NCI-H187 treated with DMSO at 0.1 percent for 48 hours (cell line): ENCODE data around the gene PDGFA.

Source experiments
- DNase-seq: peaks from one replicate; lab custom pipeline; 2025; lab: John Stamatoyannopoulos, UW

The PDGFA gene

DNA sequence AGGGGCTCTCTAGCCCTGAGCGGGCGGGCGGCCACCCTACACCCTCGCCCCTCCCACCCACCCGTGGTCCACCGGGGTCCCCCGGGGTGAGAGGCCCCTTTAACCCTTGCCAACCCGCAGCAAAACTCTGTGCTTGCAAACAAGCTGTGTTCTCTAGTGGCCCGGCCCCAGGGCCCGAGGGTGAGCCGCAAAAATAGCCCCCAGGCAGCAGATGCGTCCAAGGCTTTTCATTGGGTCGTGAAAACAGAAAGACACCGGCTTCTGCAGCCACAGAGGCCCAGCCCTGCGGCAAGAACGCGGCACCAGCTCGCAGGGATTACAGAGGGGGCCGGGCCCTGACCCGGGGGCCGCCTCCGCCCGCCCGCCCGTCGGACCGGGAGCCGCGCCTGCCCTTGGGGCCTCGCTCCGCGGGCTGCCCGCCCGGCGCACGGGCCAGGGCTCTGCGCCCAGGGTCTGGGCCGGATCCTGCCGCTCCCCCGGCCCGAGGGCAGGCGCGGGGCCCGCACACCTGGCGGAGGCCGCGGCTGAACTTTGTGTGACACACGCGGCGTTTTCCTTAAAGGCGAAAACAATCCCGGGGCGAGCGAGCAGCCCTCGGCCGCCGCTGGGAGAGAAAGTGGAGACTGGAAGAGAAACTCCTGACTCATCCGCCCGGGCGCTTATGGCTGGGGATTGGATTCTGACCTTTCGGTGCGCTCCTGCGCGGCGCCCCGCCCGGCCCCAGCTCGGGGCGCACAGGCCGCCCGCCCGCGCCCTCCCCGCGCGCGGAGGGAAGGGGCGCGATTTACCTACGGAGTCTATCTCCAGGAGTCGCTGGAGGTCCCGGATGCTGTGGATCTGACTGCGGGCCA is 2.8 kb downstream of the PDGFA start:
- no peak for DNase-seq

DNA sequence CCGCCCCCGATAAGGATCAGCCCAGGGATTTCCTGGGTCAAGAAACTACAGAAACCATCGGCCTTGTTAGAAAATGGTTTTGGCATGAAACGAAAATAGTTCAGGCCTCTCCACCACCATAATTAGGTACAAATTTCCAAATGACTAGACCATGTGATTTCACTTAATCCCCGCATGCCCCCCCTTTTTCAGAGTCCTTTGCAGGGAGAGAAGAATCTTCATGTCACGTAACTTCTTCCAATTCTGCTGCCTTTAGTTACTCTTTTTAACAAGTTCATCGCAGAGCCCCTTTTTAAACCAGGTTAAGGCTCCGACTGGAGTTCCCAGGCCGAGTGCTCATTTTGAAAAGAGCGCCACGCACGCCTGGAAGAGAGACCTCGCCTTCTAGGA is 3.4 kb downstream of the PDGFA start:
- DNase-seq, result no peak

DNA sequence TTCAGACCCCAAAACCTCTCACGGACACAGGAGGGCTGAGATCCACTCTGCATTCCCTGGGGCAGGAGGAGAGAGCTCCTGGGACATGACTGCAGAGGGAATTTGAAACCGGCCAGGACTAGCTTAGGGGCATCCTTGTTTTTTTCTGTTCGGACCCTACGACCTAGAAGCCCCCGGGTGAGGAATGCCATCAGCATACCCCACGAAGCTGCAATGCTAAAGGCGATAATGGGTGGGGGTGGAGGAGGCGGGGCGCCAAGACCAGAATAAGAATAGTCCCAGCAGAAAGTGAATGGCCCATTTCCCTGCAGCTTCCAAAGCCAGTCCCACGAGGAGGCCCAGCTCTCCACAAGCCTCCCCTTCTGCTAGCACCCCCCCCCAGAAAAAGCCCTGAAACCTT is 4.0 kb downstream of the PDGFA start:
- no peak for DNase-seq

GRCh38 chr7:514651-515598 is 4.7 kb downstream of the PDGFA start:
- no peak for DNase-seq

DNA sequence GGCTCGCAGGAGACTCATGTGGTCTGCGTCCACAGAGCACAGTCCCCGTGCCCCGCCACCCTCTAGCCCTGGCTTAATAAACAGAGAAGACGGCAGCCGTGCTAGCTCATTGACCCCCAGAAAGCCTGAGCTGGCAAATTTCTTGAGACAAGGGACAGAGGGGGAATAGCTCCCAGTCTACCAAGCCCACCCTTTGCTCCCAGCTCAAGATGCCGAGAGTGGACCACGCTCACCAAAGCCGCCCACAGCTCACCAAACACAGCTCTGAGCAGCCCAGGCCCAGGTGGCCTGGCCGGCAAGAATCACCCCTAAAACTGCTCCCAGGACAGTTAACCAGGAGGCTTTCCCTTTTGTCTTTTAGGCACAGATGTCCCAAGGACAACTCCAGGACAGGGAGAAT is 5.4 kb downstream of the PDGFA start:
- DNase-seq, result no peak

- no peak for DNase-seq
Observed at GRCh38 chr7:513521-514166, 6.0 kb downstream of the PDGFA start.

DNA sequence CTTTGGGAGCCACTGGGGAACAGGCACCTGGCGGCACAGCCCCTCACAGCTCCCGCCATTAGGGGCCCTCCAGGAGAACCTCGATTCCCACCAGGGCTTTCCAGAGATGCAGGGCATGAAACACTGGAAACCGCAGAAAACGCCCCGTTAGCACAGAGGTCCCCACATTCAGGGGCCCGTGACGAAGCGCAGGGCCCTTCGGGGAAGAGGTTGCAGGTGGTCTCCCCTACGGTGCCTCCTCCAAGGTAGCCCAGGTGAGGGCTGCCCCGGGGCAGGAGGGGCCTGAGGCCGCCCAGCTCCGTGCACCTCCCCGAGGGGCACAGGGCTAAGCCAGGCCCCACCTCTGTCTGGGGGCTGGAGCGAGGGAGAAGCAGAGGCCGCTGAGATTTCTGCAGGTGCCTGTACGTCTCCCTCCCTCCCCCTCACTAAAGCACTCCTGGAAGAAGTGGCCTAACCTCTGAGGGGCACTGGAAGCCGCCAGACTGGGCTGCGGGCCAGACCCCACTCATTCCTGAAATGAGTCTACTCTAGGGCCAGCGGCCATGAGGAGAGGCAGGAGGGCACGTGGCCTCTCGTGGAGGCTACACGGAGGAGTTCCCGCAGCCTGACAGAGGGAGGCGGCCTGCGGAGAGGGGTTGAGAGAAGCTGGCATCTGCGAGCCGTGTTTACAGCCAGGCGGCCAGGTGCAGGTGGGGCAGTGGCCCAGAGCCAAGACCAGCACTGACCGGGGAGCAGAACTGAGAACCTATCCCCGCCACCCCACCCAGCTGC is 6.9 kb downstream of the PDGFA start:
- no peak for DNase-seq

DNA sequence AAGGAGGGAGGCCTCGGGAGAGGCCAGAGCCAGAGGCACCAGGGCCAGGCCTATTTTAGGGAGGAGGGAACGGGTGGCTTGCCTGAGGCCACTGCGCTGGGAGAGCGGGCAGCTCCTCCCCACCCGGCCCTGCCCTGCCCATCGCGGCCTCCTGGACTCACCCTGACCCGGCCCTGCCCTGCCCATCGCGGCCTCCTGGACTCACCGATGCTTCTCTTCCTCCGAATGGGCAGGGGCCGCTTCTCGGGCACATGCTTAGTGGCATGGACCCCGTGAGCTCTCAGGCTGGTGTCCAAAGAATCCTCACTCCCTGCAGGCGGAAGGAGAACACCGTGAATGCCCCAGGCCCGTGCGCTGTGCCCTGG is 7.5 kb downstream of the PDGFA start:
- no peak for DNase-seq

GRCh38 chr7:511476-512145 is 8.0 kb downstream of the PDGFA start:
- DNase-seq, result no peak

DNA sequence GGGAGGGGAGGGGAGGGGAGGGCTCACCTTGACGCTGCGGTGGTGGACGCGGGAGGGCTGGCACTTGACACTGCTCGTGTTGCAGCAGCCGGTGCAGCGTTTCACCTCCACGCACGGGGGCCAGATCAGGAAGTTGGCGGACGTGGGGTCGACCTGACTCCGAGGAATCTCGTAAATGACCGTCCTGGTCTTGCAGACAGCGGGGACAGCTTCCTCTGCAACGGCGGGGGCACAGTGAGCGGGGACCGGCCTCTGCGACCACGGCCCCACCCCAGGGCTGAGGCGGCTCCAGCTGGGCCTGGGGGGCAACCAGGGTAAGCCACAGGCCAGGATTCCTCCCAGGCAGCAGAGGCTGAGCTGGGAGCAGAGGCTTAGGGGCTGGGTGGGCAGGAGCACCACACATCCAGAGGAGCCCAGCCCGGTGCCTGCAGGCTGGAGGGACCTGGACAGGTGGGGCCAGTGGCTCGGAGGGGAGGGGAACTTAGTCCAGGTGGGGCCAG is 8.8 kb downstream of the PDGFA start:
- no peak for DNase-seq

GRCh38 chr7:510131-510481 is 9.5 kb downstream of the PDGFA start:
- no peak for DNase-seq

DNA sequence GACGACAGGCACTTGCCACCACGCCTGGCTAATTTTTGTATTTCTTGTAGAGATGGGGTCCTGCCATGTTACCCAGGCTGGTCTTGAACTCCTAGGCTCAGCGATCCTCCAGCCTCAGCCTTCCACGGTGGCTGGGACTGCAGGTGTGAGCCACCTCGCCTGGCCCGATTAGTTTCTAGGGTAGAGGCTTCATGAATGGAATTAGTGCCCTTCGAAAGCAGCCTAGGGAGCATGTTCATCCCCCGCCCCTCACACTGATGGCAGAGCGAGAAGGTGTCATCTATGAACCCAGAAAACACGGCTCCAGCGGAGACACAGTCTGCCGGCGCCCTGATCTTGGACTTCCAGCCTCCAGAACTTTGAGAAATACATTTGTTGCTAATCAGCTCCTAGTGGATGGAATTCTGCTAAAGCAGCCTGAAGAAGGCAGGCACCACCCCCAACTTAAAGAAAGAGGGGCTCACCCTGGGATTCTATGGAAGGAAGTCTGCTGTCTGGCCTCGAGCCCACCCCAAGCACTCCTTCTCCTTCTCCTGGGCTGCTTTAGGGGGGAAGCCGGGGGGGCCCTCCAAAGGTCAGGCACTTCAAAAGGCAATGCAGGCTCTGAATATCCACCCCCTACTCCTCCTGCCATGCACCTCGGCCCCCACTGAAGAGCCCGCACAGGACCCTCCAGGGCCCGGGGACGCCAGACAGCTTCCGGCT is 10.1 kb downstream of the PDGFA start:
- DNase-seq, result no peak

DNA sequence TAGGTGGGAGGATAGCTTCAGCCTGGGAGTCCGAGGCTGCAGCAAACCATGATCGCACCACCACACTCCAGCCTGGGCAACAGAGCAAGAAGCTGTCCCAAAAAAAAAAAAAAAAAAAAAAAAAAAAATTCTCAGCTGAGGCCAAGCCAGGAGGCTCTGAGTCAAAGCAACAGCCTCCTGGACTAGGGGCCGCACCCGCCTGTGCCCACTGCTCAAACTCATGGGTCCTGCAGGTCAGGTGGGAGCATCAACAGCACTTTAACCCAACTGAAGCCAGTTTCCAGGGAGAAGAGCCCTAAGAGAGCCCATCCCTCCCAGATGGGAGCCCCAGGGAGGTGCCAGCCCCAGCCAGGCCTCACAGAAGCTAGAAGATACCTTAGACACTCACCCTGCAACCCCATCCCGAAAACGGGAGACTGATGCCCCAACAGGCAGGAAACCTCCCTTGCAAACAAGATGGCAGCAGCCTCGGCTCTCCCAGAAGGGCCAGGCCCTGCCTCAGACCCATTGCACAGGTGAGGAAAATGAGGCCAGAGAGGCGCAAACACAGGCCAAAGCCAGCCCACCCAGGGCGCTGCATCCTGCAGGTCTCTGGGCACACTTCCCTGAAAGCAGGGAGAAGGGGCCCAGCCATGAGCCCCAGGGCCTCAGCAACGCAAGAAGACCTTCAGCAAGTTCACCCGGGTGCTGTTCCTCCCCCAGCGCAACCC is 11.0 kb downstream of the PDGFA start:
- DNase-seq, result no peak

- DNase-seq, result no peak
Observed at GRCh38 chr7:507623-508300, 11.9 kb downstream of the PDGFA start.

- DNase-seq, result no peak
Observed at GRCh38 chr7:506921-507622, 12.6 kb downstream of the PDGFA start.

- no peak for DNase-seq
Observed at GRCh38 chr7:506391-506831, 13.2 kb downstream of the PDGFA start.

DNA sequence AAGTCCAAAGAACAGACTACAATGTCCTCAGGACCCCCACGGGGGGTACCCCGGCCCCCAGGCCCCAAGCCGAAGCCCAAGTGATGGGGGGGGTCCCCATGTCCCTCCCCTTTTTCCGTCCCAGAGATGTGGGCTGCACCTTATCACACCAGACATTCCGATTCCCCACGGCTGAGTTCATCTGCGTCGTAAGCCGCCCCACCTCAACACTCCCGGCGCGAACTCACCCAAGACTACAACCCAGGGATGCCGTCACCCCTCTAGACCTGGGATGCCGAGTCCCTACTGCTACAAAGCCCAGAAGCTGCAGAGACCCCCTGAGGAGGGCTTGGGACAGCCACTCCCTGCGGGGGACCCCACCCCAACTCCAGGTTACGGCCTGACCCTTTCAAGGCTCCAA is 14.5 kb downstream of the PDGFA start:
- no peak for DNase-seq

DNA sequence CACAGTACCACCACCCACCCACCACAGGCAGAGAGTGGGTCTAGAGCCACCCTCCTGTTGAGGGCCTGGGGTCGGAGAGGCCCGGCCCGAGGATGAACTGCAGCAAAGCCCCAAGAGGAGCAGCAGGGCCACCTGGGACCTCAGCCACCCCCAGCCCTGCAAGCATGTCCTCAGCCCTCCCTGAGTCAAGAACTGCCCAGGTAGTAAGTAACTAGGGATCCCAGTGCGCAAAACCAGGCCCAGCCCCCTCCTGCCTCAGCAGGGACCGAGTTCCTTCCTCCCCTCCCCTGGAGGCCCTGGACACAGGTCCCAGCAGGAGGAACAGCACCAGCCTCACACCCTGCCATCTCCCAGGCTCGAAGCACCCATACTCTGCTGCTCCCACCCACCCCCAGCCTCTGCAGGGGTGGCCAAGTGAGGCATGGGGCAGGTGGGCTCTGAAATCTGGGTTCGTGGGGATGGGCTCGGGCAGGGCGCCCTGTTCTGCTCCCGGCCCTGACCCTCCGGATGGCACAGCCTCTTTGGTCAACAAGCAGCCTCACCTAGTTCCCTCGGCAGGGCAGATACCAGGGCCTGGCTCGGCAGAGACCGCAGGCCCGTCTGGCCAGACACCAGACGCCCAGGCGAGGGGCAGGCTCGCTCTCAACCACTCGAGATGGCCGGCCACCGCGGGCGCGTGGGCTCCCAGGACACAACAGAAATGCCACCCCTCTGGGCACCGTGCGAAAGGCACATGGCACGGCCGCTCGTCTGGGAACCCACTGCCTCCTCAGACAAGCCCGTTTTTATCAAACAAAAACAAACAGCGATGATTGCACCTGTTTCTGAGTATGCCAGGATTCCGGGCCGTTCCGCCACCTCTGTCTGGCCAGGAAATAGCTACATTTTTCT is 15.2 kb downstream of the PDGFA start:
- DNase-seq, result no peak
